Stimulated activated CD8-positive, alpha-beta memory T cell treated with anti-CD3 and anti-CD28 coated beads, Interleukin-4, amount 100 ng/mL, for 24 hours (primary cell): ENCODE results near the gene NSMCE1.
"Not testable (repeated sequence)": the region's sequence is repeated elsewhere in the genome, so short reads cannot be mapped to it uniquely, and the experiment has no call there.

Experiments
- DNase-seq: peaks from one replicate; pipeline ENCODE4 v3.0.0-alpha.2; 2020; ENCODE audit warnings: low read depth

NSMCE1 gene

GRCh38 chr16:27214084-27214961 is 54.2 kb downstream of the NSMCE1 start:
- DNase-seq, result no peak

- DNase-seq, result no peak
These were observed 57.5 kb downstream of the NSMCE1 start for GRCh38 chr16:27211026-27211425.

- DNase-seq, result no peak
These were observed 58.4 kb downstream of the NSMCE1 start for GRCh38 chr16:27210174-27210573.

- no peak for DNase-seq
These were observed 59.0 kb downstream of the NSMCE1 start for GRCh38 chr16:27209591-27209990.

- no peak for DNase-seq
These were observed 59.8 kb downstream of the NSMCE1 start for GRCh38 chr16:27208796-27209195.

- no peak for DNase-seq
These were observed 60.4 kb downstream of the NSMCE1 start for GRCh38 chr16:27208081-27208680.

- not testable (repeated sequence) for DNase-seq
These were observed 61.5 kb downstream of the NSMCE1 start for GRCh38 chr16:27207121-27207520.

GRCh38 chr16:27205423-27206065 is 63.0 kb downstream of the NSMCE1 start:
- no peak for DNase-seq

- no peak for DNase-seq
These were observed 64.2 kb downstream of the NSMCE1 start for GRCh38 chr16:27204312-27204915.

- DNase-seq, result peak; percentile 100
These were observed 64.9 kb downstream of the NSMCE1 start, which contains the start of gene KDM8 for GRCh38 chr16:27203507-27204311. KDM8 (plus strand) TSS chr16:27203526; CDS start chr16:27210124, 6,598 bp downstream.

GRCh38 chr16:27202923-27203506 is 65.6 kb downstream of the NSMCE1 start:
- peak; percentile 84 for DNase-seq

GRCh38 chr16:27200914-27201313 is 67.7 kb downstream of the NSMCE1 start:
- DNase-seq, result not testable (repeated sequence)

GRCh38 chr16:27199736-27200135 is 68.8 kb downstream of the NSMCE1 start:
- DNase-seq, result no peak

- no peak for DNase-seq
These were observed 69.4 kb downstream of the NSMCE1 start for GRCh38 chr16:27199235-27199586.

GRCh38 chr16:27198451-27199234 is 69.9 kb downstream of the NSMCE1 start:
- no peak for DNase-seq

- no peak for DNase-seq
These were observed 71.6 kb downstream of the NSMCE1 start for GRCh38 chr16:27197004-27197403.

- DNase-seq, result no peak
These were observed 72.5 kb downstream of the NSMCE1 start for GRCh38 chr16:27195941-27196595.

- DNase-seq, result no peak
These were observed 73.4 kb downstream of the NSMCE1 start for GRCh38 chr16:27195076-27195741.

GRCh38 chr16:27193300-27193990 is 75.1 kb downstream of the NSMCE1 start:
- no peak for DNase-seq
